GM23338 (cell line): Measurements from ENCODE around the gene LTB4R.

Source experiments
- CREB1 ChIP-seq: fragments of 250-450 bp; sonication (Bioruptor Pico); IDR thresholded peaks from 2 replicates; pipeline ENCODE4 v1.5.0; 2020; ENCODE audit warnings: low read depth, mild to moderate bottlenecking, moderate library complexity
- CTCF ChIP-seq, 2 experiments: fragments of 200-600 bp in 1 of 2; sonication (generic) in 1 of 2; conservative IDR thresholded peaks; 2 replicates each; pipeline versions ENCODE4 v1.5.1 to v1.6.1; 2016 to 2017; ENCODE audit warnings: antibody characterized with exemption in 2 of 2, low read depth in 2 of 2, mild to moderate bottlenecking in 2 of 2, moderate library complexity in 1 of 2
- EZH2 ChIP-seq: fragments of 200-600 bp; sonication (generic); IDR thresholded peaks from one replicate; pipeline ENCODE4 v1.8.0; 2017; ENCODE audit warnings: antibody characterized with exemption, mild to moderate bottlenecking, low read depth; ENCODE audit not compliant: unreplicated experiment
- JUNB ChIP-seq: IDR thresholded peaks from one replicate; pipeline ENCODE4 v1.6.1; 2016; ENCODE audit warnings: antibody characterized with exemption; ENCODE audit not compliant: unreplicated experiment
- REST ChIP-seq: IDR thresholded peaks from one replicate; pipeline ENCODE4 v1.6.1; 2018; ENCODE audit warnings: antibody characterized with exemption; ENCODE audit not compliant: unreplicated experiment

- TF ChIP-seq CTCF (conservative IDR thresholded peaks at IDR 0.05; ENCODE audit: low read depth in 2 of 2) (no peak), REST (no peak), JUNB (no peak), EZH2 (no peak), CREB1 (no peak)
Observed at GRCh38 chr14:24363401-24363800, 52.1 kb downstream of the LTB4R start.
